HEK293 (cell line): ENCODE results near the gene CHST12.

ENCODE experiments used
- CTCF ChIP-seq: fragments of 450-650 bp; formaldehyde crosslinking; IDR thresholded peaks from 2 replicates; pipeline ENCODE4 v1.5.1; 2016; ENCODE audit warnings: missing biosample characterization, missing genetic modification characterization
- MYNN ChIP-seq: fragments of 450-650 bp; formaldehyde crosslinking; IDR thresholded peaks from 2 replicates; pipeline ENCODE4 v1.5.1; 2016; ENCODE audit warnings: missing biosample characterization, missing genetic modification characterization, borderline replicate concordance
- SP3 ChIP-seq: fragments of 450-650 bp; formaldehyde crosslinking; IDR thresholded peaks from 2 replicates; pipeline ENCODE4 v1.5.1; 2016; ENCODE audit warnings: missing biosample characterization, missing genetic modification characterization
- YY1 ChIP-seq: fragments of 450-650 bp; formaldehyde crosslinking; IDR thresholded peaks from 2 replicates; pipeline ENCODE4 v1.5.1; 2018; ENCODE audit warnings: missing biosample characterization, missing genetic modification characterization
- ZIC2 ChIP-seq: fragments of 450-650 bp; formaldehyde crosslinking; IDR thresholded peaks from 2 replicates; pipeline ENCODE4 v1.5.1; 2016; ENCODE audit warnings: missing biosample characterization, missing genetic modification characterization
- ZNF114 ChIP-seq: fragments of 450-650 bp; formaldehyde crosslinking; IDR thresholded peaks from 2 replicates; pipeline ENCODE4 v1.5.0; 2017; ENCODE audit warnings: missing biosample characterization, missing genetic modification characterization
- ZNF449 ChIP-seq: fragments of 450-650 bp; formaldehyde crosslinking; IDR thresholded peaks from 2 replicates; pipeline ENCODE4 v1.5.1; 2017; ENCODE audit warnings: missing biosample characterization, mild to moderate bottlenecking, missing genetic modification characterization, moderate library complexity
- ZNF585B ChIP-seq: fragments of 450-650 bp; formaldehyde crosslinking; IDR thresholded peaks from 2 replicates; pipeline ENCODE4 v1.5.1; 2016; ENCODE audit warnings: missing biosample characterization, missing genetic modification characterization
- ZNF645 ChIP-seq: fragments of 450-650 bp; formaldehyde crosslinking; IDR thresholded peaks from 2 replicates; pipeline ENCODE4; 2016; ENCODE audit warnings: missing biosample characterization, missing genetic modification characterization
- ZNF785 ChIP-seq: fragments of 450-650 bp; formaldehyde crosslinking; IDR thresholded peaks from 2 replicates; pipeline ENCODE4 v1.5.1; 2016; ENCODE audit warnings: missing biosample characterization, missing genetic modification characterization
- TF ChIP-seq, protein P1 (sequence below): fragments of 450-650 bp; formaldehyde crosslinking; IDR thresholded peaks from 2 replicates; pipeline ENCODE4 v1.5.1; 2016; ENCODE audit warnings: missing biosample characterization, missing genetic modification characterization

- TF ChIP-seq CTCF (tag by site-specific recombination) = peak; percentile 49
- no peak for TF ChIP-seq ZIC2 (tag by site-specific recombination)
- TF ChIP-seq ZNF114 (tag by site-specific recombination) = no peak
- TF ChIP-seq, protein P1, sequence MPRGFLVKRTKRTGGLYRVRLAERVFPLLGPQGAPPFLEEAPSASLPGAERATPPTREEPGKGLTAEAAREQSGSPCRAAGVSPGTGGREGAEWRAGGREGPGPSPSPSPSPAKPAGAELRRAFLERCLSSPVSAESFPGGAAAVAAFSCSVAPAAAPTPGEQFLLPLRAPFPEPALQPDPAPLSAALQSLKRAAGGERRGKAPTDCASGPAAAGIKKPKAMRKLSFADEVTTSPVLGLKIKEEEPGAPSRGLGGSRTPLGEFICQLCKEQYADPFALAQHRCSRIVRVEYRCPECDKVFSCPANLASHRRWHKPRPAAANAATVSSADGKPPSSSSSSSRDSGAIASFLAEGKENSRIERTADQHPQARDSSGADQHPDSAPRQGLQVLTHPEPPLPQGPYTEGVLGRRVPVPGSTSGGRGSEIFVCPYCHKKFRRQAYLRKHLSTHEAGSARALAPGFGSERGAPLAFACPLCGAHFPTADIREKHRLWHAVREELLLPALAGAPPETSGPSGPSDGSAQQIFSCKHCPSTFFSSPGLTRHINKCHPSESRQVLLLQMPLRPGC = no peak
- no peak for TF ChIP-seq SP3 (tag by site-specific recombination)
- no peak for TF ChIP-seq ZNF785 (tag by site-specific recombination)
- no peak for TF ChIP-seq MYNN (tag by site-specific recombination)
- TF ChIP-seq ZNF449 = no peak
- TF ChIP-seq ZNF585B (tag by site-specific recombination) = no peak
- TF ChIP-seq YY1 (tag by site-specific recombination) = no peak
- no peak for TF ChIP-seq ZNF645
These were observed 572 bp downstream of the CHST12 start for GRCh38 chr7:2403718-2404648.
